ENCODE data around the gene CORO7.

Gene CORO7

DNA sequence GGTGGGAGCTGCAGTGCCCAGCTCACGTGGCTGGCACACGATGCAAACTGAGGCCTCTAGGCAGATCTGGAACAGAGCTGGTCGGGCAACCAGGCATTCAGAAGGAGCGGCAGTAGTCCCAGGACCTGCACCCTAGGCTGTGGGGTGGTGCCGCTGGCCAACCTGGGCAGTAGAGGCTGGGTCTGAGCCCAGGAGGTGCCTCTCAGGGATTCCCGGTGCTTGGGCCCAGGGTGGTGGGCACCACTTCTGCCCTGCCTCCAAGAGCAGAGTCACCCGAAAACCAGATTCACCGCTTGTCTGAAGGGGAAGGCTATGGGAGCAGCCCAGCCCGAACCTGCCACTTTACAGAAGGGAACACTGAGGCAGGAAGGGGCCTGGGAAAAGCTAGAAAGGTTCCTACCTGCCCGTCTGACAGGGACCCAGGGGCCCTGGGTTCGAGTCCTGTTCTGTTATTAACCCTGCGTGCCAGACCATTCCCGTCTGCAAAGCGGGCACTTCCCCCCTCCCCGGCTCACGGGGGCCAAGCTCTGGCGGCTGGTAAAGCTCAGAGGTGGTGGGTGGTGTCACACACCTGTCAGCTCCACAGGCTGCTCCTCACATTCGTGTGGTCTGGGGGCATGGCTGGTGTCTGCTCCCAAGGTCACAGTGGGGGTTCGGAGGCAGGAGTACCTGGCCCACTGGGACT is 83.6 kb downstream of the CORO7 start:
- no peak for DNase-seq (ENCODE audit: low read depth, low spot score)
- ChIA-PET CTCF (interaction anchor here (0.7 to 10.5 kb wide), 13 partner anchors 8 to 133 kb away, joined by 3 to 104 read pairs (median 13); partner anchors contain the start of genes GLIS2 and PAM16), POLR2A (interaction anchor here (1.1 kb wide), 1 partner anchor 60 kb away, joined by 3 read pairs; the partner anchor contains the start of gene TFAP4)
- H3K4me3 ChIP-seq (ENCODE audit: low read depth, low read length): no peak overlapping the region
- TF ChIP-seq, protein P1, sequence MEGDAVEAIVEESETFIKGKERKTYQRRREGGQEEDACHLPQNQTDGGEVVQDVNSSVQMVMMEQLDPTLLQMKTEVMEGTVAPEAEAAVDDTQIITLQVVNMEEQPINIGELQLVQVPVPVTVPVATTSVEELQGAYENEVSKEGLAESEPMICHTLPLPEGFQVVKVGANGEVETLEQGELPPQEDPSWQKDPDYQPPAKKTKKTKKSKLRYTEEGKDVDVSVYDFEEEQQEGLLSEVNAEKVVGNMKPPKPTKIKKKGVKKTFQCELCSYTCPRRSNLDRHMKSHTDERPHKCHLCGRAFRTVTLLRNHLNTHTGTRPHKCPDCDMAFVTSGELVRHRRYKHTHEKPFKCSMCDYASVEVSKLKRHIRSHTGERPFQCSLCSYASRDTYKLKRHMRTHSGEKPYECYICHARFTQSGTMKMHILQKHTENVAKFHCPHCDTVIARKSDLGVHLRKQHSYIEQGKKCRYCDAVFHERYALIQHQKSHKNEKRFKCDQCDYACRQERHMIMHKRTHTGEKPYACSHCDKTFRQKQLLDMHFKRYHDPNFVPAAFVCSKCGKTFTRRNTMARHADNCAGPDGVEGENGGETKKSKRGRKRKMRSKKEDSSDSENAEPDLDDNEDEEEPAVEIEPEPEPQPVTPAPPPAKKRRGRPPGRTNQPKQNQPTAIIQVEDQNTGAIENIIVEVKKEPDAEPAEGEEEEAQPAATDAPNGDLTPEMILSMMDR (IDR thresholded peaks at IDR 0.05; ENCODE audit: insufficient read depth, low read length, missing control alignments): no peak

DNA sequence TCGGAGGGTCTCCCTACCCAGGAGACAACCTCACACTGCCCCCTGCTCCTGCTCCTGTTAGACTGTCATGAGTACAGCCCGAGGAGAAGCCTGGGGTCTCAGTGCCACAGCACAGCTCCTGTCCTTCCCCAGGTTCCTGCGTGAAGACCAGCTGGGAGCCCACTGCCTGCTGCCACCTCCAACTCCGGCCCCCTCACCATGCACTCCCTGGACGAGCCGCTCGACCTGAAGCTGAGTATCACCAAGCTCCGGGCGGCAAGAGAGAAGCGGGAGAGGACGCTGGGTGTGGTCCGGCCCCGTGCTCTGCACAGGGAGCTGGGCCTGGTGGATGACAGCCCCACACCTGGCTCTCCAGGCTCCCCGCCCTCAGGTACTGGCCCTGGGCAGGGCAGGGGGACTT is 84.3 kb downstream of the CORO7 start:
- no peak overlapping the region for H3K4me3 ChIP-seq (ENCODE audit: low read depth, low read length)
- TF ChIP-seq, protein P1 (IDR thresholded peaks at IDR 0.05; ENCODE audit: insufficient read depth, low read length, missing control alignments): no peak
- ChIA-PET POLR2A (no interaction called here), CTCF (interaction anchor here (0.7 to 10.5 kb wide), 15 partner anchors 9 to 349 kb away, joined by 3 to 104 read pairs (median 13); partner anchors contain the start of gene PAM16)
- no peak for DNase-seq (ENCODE audit: low read depth, low spot score)

DNA sequence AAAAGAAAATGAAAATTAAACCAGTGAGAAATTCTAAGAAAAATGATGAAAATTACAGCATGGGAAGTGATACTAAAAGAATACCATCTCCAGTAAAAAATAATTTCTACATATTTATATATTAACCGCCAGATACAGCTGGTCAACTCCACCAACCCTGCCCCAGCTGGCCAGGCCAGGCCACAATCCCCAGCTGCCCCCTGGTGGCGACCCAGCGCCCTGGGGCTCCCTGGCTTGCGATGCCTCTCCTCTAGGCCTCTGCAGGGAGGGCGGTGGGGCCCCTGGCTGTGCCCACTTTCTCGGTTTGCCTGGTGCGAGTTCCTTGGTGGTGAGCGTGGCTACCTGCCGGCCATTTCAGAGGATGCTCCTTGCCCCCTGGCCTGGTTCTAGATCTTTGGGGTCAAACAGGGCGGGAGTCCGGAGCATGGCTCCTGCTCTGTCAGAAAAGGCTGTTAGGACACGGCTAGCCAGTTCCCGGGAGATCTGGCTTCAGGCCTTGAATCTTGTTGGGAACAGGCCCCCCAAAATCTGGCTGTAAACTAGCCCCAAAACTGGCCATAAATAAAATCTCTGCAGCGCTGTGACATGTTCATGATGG is 86.0 kb downstream of the CORO7 start:
- CTCF ChIA-PET: interaction anchor here (0.7 to 10.5 kb wide), 20 partner anchors 8 to 347 kb away, joined by 3 to 104 read pairs (median 6); partner anchors contain the start of genes PAM16 and TFAP4
- no peak for DNase-seq (ENCODE audit: low read depth, low spot score)
- TF ChIP-seq, protein P1 (IDR thresholded peaks at IDR 0.05; ENCODE audit: insufficient read depth, low read length, missing control alignments): peak; percentile 96
- POLR2A ChIA-PET: interaction anchor here (0.9 kb wide), 1 partner anchor 40 kb away, joined by 3 read pairs; no protein-coding TSS in a partner anchor
- no peak overlapping the region for H3K4me3 ChIP-seq (ENCODE audit: low read depth, low read length)

DNA sequence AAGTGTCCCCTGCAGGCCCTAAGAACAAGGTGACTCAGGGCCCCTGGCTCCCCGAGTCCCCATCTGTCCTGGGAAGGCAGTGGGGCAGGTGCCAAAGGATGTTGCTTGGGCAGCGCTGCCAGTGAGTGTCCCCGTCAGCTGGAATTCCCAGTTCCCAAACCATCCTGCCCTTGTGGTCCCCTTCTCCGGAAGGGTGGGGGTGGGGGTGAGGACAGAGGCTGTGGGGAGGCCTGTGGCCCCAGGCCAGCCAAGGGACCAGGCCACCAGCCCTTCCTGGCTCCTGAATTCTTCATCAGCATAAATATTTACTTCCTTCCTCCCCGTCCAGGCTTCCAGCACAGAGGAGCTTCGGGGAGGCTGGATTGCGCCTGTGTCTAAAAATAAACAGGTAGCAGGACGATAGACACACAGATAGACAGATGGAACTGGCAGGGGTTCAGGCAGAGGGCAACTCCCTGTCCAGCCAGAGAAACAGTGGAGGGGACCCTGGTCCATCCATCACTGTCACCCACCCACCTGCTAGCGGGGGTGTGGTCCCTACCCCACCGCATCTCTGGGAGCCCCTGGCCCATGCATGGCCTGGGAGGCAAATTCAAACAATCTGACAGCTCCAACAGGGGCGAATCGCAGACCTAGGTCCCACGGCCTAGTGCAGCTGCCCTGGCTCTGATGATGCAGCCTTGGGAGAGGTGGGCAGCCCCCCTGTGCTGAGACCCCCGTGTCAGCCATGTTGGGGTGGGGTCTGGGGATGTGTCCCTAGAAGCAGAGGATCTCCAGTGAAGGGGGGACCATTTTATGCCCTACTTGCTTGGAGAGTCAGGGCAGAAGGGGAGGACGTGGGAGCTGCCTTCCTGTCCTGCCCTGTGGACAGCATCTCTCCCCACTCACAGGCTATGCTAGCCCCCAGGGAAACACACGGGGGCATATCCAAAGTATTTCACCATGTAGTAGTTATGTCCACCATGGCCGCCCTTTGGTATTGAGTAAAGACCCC is 87.3 kb downstream of the CORO7 start:
- DNase-seq (ENCODE audit: low read depth, low spot score): no peak
- TF ChIP-seq, protein P1 (IDR thresholded peaks at IDR 0.05; ENCODE audit: insufficient read depth, low read length, missing control alignments): no peak
- POLR2A ChIA-PET: no interaction called here
- H3K4me3 ChIP-seq (ENCODE audit: low read depth, low read length): no peak overlapping the region
- CTCF ChIA-PET: interaction anchor here (0.8 to 10.5 kb wide), 27 partner anchors 7 to 129 kb away, joined by 3 to 104 read pairs (median 6); partner anchors contain the start of genes PAM16 and TFAP4

DNA sequence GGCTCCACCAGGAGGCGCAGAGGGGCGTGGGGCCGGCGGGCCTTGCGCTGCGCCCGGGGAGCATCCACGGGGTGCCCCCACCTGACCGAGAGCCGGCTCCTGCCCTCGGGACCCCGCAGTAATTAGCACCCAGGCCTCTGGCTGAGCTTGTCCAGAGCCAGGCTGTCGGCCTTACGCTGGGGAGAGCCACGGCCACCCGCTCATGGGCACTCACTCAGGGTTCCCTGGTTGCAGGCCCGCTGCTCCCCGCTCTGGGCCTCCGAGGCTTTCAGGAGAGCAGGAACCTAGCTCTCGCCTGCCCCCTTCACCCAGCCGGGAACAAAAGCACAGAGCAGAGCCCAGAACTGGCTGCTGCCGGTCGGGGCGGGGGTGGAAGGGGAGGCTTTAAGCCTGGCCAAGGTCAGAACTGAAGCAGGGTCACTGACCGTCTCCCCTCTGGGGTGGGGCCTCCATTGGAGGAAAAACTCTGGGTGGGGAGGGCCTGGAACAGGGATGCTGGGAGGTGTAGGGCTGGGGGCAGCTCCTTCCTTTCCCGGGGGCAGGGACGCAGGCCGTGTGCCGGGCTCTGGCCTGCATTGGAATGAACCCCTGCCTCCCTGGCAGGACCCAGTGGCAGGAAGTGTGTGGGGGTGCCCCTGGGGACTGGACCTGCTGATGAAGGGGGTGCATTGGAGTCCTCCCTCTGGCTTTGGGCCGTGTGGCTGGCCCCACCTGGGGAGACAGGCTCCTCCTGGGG is 88.2 kb downstream of the CORO7 start:
- H3K4me3 ChIP-seq (ENCODE audit: low read depth, low read length): peak overlapping the region; percentile 46
- ChIA-PET CTCF (interaction anchor here (0.8 to 10.5 kb wide), 24 partner anchors 9 to 453 kb away, joined by 3 to 104 read pairs (median 6); partner anchors contain the start of genes PAM16 and TFAP4), POLR2A (no interaction called here)
- no peak for DNase-seq (ENCODE audit: low read depth, low spot score)
- TF ChIP-seq, protein P1 (IDR thresholded peaks at IDR 0.05; ENCODE audit: insufficient read depth, low read length, missing control alignments): peak; percentile 79

All from AG04449 (cell line).